ENCODE measurements around the gene LRRC42.
"Not testable (repeated sequence)": the region's sequence is repeated elsewhere in the genome, so short reads cannot be mapped to it uniquely, and the experiment has no call there.

The LRRC42 gene

DNA sequence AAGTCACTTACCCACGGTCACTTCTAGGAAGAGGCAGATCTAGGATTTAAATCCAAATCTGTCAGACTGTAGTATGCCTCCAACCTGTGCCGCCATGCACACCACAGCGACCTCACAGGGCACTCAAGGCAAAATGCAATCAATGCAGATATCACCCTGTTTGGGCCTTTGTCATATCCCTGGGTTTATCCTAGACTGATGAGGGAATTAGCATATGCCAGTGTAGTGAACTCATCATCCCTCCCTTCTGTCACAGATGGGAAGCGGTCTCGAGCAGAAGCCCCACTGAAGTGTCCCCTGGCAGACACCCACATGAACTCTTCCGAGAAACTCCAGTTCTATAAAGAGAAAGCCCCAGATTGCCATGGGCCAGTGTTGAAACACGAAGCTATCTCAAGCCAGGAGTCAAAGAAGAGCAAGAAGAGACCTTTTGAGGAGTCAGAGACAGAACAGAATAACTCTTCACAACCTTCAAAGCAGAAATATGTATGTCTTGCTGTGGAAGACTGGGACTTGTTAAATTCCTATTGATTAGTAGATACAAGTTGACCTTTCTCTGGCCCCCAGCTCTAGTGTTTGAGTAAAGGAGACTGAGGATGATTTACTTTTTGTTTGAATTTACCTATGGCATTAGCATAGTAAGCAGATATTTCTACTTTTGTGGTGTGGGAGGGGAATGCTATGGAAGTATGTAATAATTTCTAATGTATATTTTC, 21.4 kb downstream of the LRRC42 start:
- DNase-seq (ENCODE audit: low spot score) = no peak

DNA sequence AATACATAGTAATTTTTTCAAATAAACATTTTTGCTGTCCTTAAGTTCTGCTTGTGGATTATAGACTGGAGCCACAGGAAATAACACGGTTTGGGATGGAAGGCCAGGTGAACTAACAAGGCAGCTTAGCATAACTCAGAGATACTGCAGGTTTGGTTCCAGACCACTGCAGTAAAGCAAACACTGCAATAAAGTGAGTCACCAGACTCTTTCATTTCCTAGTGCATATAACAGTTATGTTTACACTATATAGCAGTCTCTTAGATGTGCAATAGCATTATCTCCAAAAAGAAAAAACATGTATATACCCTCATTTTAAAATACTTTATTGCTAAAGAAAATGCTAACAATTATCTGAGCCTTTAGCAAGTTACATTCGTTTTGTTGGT, 22.0 kb downstream of the LRRC42 start:
- no peak for DNase-seq (ENCODE audit: low spot score)

DNA sequence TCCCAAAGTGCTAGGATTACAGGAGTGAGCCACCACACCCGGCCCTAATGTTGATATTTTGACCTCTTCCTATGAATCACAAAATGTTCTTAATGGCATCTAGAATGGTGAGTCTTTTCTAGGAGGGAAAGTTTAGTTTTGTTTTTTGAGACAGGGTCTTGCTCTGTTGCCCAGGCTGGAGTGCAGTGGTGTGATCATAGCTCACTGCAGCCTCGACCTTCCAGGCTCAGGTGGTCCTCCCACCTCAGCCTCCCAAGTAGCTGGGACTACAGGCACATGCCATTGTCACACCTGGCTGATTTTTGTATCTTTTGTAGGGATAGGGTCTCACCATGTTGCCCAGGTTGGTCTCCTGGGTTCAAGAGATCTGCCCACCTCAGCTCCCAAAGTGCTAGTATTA, 23.2 kb downstream of the LRRC42 start:
- not testable (repeated sequence) for DNase-seq (ENCODE audit: low spot score)

DNA sequence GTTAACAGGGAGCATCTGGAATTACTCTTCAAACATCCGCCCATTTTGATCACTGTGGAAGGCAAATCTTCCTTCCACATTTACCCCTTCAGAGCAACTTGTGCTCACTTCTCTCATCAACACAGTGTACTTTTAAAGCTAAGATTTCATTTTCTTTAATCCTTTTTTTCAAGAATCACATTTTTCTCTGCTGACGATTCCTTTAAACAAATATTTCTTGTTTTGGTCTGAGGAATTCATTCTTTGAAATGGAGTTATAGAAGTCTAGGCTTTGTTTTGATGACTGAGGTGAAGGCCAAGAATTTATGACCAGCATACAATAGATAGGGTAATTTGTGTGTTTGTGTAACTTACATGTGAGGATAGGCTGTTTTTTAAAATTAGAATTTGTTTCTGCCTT, 25.6 kb downstream of the LRRC42 start:
- DNase-seq (ENCODE audit: low spot score) = no peak

DNA sequence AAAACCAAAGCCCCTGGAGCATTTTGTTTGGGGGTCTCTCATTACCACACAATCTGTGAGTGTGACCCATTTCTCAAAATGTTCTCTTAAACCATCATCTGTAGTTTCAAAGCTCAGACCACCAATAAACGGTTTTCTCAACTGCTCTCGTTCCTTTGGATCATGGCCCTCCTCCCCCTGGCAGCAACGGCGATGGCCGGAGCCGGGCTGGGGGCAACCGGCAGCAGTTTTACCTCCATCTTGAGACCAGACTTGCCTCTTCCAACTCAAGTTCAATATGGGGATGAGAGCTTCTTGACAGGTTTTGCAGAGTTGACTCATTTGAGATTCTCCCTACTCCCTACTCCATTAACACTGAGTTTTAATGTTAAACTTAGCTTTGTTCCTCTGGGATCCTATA, 29.7 kb downstream of the LRRC42 start:
- no peak for DNase-seq (ENCODE audit: low spot score)

DNA sequence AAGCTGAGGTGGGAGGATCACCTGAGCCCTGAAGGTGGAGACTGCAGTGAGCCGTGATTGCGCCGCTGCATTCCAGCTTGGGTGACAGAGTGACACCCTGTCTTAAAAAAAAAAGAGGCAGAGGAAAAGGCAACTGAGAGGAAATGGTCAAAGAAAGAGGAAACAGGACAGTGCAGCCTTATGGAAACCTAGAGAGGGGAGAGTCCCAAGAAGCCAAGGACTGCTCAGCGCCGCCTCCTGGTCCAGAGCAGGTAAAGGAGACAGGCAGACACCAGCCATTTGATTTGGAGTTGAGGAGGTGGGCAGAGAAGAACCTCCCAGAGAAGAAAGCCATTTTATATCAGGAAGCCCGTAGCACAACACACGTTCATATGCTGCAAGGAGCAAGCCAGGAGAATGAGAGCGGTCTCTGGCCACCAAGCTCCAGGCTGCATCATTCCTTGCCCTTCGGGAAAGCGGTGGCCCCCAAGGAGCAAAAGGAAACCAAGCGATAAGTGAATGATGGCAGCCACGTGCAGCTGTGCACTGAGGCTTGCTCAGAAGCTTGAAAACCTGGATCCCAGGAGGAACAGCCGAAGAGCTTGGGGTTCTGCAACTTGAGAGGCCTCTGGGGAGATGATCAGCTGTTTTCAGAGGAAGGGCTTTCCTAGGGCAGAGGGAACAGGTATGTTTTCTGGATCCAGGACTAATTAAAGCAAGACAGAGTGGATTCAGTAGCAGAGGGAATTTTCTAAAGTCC, 33.7 kb downstream of the LRRC42 start:
- DNase-seq (ENCODE audit: low spot score) = no peak

DNA sequence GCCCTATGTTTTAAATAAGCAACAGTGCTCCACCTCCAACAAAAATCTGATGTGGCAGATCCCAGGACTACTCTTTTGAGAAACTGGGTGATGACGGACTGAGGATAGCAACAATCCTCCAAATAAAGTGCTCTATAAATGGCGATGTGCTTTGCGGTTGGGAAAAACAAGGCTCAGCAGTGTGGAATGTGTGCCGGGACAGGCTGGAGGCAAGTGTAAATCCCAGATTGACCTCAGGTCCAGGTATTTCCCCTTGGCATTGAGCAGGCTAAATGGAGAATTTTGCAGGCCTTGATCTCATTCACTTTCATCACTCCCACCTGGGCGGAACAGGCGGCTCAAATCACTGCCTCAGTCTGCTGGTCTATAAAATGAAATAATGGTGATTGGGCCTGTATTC, 35.1 kb downstream of the LRRC42 start:
- no peak for DNase-seq (ENCODE audit: low spot score)

DNA sequence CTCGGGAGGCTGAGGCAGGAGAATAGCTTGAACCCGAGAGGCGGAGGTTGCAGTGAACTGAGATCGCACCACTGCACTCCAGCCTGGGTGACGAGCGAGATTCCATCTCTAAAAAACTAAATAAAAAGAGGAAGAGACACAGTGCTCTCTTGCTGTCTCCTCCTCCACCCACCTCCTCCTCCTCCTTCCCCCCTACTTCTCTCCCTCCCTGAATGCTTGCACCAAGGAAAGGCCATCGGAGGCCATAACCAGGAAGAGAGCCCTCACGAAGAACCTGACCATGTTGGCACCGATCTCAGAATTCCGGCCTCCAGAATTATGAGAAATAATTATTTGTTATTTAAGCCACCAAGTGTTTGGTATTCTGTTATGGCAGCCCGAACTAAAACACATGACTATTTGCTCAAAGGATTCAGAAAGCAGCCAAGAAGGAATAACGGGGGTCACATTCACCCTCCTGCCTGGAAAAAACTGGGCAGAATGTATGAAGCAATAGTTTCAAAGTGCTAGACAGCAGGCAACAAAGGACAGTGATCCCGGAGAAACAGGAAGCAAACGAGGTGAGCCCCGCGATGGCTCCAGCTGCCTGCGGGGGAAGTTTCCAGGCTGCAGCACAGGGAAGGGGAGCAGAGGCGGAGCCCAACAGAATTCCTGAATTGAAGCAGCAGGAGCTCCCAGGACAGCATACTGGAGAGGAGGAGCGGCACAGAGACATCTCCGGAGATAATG, 36.0 kb downstream of the LRRC42 start:
- peak; percentile 48 for DNase-seq (ENCODE audit: low spot score)

DNA sequence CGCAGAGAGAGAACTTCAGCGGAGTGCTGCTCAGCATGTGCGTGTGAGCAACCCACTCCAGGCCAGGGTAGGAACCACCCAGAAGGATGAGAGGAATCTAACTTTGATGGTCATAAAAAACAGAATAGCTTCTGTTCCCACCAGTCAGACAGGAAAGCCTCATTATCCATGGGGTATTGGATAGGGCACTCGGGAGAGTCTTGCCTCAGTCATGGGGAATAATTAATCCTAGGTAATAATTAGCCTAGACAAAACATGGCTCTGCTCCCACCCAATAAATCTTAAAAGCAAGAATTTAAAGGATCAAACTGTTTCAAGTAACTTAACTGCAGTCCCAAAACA, 36.6 kb downstream of the LRRC42 start:
- no peak for DNase-seq (ENCODE audit: low spot score)

DNA sequence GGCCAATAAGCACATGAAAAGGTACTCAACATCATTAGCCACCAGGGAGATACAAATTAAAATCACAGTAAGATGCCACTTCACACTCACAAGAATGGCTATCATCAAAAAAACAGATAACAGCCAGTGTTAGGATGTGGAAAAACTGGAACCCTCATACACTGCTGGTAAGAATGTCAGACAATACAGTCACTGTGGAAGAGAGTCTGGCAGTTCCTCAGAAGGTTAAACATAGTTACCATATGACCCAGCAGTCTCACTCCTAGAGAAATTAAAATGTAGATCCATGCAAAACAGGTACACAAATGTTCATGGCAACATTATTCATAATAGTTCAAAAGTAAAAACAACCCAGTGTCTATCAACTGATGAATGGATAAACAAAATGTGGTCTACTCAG, 38.6 kb downstream of the LRRC42 start:
- DNase-seq (ENCODE audit: low spot score) = no peak

DNA sequence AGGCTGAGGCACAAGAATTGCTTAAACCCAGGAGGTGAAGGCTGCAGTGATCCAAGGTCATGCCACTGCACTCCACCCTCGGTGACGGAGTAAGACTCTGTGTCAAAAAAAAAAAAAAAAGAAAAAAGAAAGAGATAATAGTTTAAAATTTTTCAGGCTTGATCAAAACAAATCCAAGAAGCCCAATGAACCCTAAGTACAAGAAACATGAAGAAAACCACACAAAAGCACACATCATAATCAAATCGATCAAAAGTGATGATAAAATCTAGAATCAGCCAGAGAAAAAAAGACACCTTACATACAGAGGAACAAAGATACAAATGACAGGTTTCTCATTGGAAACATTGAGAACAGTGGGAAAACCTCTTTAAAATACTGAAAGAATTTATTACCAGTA, 40.3 kb downstream of the LRRC42 start:
- DNase-seq (ENCODE audit: low spot score) = no peak

DNA sequence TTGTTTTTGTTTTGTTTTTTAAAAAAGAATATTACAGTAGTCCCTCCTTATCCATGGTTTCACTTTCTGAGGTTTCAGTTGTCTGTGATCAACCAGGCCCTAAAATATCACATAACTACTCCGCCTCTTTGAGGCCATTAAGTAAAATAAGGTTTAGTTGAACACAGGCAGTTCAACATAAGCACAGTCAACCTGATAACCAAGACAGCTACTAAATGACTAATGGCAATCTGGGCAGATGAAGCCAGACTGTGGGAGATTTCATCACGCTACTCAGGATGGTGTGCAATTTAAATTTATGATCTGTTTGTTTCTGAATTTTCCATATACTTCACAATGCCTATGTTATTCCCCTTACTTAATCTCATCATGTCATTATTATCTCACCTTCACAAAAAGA, 41.7 kb downstream of the LRRC42 start:
- DNase-seq (ENCODE audit: low spot score) = no peak

DNA sequence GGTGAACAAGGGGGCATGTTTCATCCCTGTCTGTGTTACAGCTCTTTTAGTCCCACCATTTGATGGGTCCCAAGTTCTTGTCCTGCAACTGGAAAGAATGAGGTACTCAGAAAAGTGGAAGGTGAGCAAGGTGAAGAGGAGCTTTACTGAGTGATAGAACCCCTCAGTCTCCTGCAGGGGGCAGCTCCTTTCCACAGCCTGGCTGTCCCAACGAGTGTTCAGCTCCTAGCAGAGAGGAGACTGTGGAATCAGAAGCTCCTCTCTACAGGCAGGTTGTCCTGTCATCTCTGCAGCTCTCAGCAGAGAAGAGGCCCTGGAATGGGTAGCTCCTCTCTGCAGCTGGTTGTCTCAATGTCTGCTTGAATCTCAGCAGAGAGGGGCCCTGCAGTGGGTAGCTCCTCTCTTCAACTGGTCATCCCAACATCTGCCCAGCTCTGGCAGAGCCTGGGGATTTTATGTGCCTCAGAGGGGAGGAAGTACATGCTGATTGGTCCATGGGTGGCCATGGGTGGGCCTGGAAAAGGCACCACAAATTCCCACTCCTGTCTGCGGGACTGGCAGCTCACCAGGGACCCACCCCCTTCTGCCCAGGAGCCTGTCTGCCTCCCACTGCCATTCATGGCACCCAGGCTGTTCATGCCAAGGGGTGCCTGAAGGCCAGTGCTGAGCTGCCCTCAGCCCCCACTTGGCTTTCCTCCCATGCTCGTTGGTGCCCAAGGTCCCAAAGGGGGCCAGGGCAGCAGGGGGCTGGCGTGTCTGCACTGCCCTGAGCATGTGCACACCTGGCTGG, 46.1 kb downstream of the LRRC42 start:
- DNase-seq (ENCODE audit: low spot score) = no peak

DNA sequence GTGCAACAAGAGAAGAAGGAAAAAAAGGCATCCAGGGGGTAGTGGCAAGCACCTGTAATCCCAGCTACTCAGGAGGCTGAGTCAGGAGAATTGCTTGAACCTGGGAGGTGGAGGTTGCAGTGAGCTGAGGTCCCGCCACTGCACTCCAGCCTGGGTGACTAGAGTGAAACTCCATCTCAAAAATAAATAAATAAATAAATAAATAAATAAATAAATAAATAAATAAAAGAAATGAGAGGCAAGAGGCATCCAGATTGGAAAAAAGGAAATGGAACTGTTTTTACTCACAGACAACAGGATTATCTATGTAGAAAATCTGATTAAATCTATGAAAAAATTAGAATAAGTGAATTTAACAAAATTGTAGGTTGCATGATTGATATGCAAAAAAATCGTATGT, 48.4 kb downstream of the LRRC42 start:
- not testable (repeated sequence) for DNase-seq (ENCODE audit: low spot score)

DNA sequence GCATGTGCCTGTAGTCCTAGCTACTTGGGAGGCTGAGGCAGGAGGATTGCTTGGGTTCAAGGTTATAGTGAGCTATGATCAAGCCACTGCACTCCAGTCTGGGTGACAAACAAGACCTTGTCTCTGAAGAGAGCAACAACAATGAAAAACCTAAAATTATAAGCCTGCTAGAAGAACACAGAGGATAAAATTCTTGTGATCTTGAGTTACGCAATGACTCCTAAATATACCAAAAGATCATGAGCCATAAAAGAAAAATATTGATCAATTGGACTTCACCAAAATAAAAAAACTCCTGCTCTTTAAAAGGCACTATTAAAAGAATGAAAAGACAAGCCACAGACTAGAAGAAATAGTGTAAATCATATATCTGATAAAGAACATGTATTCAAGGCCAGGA, 49.5 kb downstream of the LRRC42 start:
- DNase-seq (ENCODE audit: low spot score) = no peak

DNA sequence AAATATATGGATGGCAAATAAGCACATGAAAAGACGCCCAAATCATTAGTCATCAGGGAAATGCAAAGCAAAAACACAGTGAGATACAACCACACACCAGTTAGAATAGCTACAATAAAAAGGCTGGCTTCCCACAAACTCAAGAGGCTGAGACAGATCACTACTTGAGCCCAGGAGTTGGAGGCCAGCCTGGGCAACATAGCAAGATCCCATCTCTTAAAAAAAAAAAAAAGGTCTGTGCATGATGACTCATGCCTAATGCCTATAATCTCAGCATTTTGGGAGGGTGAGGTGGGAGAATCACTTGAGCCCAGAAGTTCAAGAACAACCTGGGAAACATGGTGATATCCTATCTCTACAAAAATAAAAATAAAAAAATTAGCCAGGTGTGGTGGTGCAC, 52.1 kb downstream of the LRRC42 start:
- DNase-seq (ENCODE audit: low spot score) = no peak

DNA sequence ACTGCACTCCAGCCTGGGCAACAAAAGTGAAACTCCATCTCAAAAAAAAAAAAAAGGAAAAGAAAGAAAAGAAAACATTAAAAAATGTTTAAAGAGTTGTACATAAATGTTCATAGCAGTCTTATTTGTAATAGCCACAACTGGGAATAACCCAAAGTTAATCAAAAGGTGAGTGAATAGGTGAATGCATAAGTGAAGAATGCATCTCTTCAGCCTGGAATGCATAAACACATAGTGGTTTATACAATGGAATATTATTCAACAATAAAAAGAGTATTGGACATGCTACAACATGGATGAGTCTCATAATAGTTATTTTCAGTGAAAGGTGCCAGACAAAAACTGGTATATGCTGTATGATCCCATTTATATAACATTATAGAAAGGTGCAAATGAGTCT, 53.8 kb downstream of the LRRC42 start:
- no peak for DNase-seq (ENCODE audit: low spot score)

DNA sequence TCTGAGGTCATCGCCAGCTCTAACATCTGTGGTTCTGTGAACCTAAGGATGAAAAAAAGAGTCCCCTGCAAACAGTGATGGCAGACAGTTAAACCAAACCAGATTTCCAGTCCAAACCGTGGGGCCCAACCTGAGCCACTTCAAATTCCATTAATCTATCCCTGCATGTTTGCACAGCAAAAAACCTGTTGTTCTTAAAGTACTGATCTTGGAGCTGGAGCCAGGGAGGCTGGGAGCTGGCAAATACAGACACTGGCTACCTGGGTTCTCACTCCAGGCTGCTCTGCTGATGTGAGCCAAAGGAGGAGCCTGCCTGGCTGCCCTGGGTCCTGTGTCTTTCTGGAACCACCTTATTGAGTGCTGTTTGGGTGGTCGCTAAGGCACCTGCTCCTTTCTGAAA, 55.4 kb downstream of the LRRC42 start:
- no peak for DNase-seq (ENCODE audit: low spot score)

DNA sequence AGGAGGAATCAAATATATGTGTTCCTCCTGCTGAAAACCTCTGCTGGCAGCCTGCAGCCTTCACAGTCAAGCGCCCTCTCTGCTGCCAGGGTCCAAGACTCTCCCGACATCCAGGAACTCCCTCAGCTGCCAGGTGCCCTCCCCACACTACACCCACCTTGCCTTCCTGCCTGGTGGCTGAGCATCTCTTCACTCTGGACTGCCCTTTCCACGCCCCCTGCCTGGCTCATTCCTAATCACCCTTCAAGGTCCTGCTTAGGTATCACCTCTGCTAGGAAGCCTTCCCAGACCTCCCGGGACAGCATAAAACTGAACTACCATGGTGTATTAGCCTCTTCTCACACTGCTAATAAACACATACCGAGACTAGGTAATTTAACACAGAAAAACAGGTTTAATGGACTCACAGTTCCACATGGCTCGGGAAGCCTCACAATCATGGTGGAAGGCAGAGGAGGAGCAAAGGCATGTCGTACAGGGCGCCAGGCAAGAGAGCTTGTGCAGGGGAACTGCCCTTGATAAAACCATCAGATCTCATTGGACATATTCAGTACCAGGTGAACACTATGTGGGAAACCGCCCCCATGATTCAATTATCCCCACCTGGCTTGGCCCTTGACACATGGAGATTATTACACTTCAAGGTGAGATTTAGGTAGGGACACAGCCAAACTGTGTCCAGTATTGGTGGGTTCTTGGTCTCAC, 56.5 kb downstream of the LRRC42 start:
- no peak for DNase-seq (ENCODE audit: low spot score)

DNA sequence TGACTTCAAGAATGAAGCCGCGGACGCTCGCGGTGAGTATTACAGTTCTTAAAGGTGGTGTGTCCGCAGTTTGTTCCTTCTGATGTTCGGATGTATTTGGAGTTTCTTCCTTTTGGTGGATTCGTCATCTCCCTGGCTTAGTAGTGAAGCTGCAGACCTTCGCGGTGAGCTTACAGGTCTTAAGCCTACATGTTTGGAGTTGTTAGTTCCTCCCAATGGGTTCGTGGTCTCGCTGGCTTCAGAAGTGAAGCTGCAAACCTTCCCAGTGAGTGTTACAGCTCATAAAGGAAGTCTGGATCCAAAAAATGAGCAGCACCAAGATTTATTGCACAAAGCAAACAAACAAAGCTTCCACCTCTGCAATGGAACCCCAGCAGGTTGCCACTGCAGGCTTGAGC, 57.1 kb downstream of the LRRC42 start:
- DNase-seq (ENCODE audit: low spot score) = no peak

DNA sequence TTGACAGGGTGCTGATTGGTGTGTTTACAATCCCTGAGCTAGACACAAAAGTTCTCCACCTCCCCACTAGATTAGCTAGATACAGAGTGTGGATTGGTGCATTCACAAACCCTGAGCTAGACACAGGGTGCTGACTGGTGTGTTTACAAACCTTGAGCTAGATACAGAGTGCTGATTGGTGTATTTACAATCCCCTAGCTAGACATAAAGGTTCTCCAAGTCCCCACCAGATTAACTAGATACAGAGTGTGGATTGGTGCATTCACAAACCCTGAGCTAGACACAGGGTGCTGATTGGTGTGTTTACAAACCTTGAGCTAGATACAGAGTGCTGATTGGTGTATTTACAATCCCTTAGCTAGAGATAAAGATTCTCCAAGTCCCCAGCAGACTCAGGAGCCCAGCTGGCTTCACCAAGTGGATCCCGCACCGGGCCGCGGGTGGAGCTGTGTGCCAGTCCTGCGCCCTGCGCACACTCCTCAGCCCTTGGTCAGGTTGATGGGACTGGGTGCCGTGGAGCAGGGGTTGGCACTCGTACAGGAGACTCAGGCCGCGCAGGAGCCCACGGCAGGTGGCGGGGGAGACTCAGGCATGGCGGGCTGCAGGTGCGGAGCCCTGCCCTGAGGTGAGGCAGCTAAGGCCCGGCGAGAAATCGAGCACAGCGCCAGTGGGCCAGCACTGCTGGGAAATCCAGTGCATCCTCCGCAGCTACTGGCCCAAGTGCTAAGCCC, 57.8 kb downstream of the LRRC42 start:
- DNase-seq (ENCODE audit: low spot score) = not testable (repeated sequence)
